K562 (cell line): ENCODE measurements around the gene PHKA2. TPM values are rescaled to one million over a fixed set of nuclear protein-coding genes. Genes with fewer than 3 reads are reported as not detected.

Source experiments
- ATAC-seq: fragments of 200-7000 bp; cut with Tn5 transposase; 3 replicates; pipeline ENCODE4 v1.9.1; 2020; ENCODE audit warnings: moderate library complexity
- BruUV-seq: library from RNA; stranded (reverse); fragments of 400-500 nt; replicated peaks from 2 replicates; lab custom pipeline; 2021; lab: Mats Ljungman, UMichigan
- CTCF ChIA-PET: fragments of 300-600 bp; formaldehyde crosslinking; extraction: SDS; loops from one replicate; lab custom pipeline; 2021; ENCODE audit warnings: low intra/inter-chr PET ratio; lab: Yijun Ruan, JAX
- POLR2A ChIA-PET: fragments of 300-600, 350-650 bp; sonication (Branson Sonifier 250); formaldehyde crosslinking; extraction: SDS; loops from one replicate; lab custom pipeline; 2021; ENCODE audit warnings: antibody characterized with exemption, inconsistent platforms; lab: Yijun Ruan, JAX
- DNase-seq, 4 experiments: peaks; one replicate each; pipeline versions ENCODE4 v3.0.0 to v3.0.0-alpha.2; 2011 to 2018; ENCODE audit warnings: low spot score in 3 of 4, mixed read lengths in 3 of 4; ENCODE audit errors: extremely low read depth in 1 of 4
- FAIRE-seq: peaks from 2 replicates; lab custom pipeline; 2011; peaks lifted over from hg19 to GRCh38; lab: Jason Lieb, UNC
- H2AFZ ChIP-seq: 2 replicates; pipeline ENCODE4 v1.6.0; 2011; ENCODE audit warnings: low read depth, low read length, control low read depth, inconsistent platforms
- H3K27ac ChIP-seq: fragments of 200-600 bp; 3 replicates; pipeline ENCODE4 v1.8.0; 2011; ENCODE audit warnings: low read depth, mild to moderate bottlenecking, control low read depth, inconsistent platforms, low read length, moderate library complexity, mixed read lengths; ENCODE audit errors: extremely low read depth
- H3K27me3 ChIP-seq, 2 experiments: fragments of 300-600 bp in 1 of 2; 2 replicates in 1 of 2; 3 replicates in 1 of 2; pipeline versions ENCODE4 v1.6.0 to v1.8.0; 2011; ENCODE audit warnings: inconsistent platforms in 2 of 2, low read length in 2 of 2, mild to moderate bottlenecking in 1 of 2, mixed read lengths in 1 of 2, moderate library complexity in 1 of 2; ENCODE audit not compliant: control insufficient read depth in 2 of 2, insufficient read depth in 2 of 2
- H3K36me3 ChIP-seq: fragments of 300-600 bp; 3 replicates; pipeline ENCODE4 v1.8.0; 2011; ENCODE audit warnings: mild to moderate bottlenecking, low read length, inconsistent platforms; ENCODE audit not compliant: control insufficient read depth, insufficient read depth
- H3K4me1 ChIP-seq, 2 experiments: fragments of 200-600 bp in 1 of 2; replicated peaks in 1 of 2; 2 replicates in 1 of 2; 3 replicates in 1 of 2; pipeline versions ENCODE4 v1.5.1 to v1.8.0; 2011; ENCODE audit warnings: inconsistent platforms in 2 of 2, low read length in 2 of 2, mild to moderate bottlenecking in 1 of 2, mixed read lengths in 1 of 2, moderate library complexity in 1 of 2; ENCODE audit not compliant: control insufficient read depth in 2 of 2, insufficient read depth in 2 of 2
- H3K4me2 ChIP-seq: 2 replicates; pipeline ENCODE4 v1.6.1; 2011; ENCODE audit warnings: low read length, control low read depth, inconsistent platforms, mixed read lengths; ENCODE audit not compliant: insufficient read depth
- H3K4me3 ChIP-seq: fragments of 200-600 bp; sonication (generic), shearing (Covaris generic); 2 replicates; pipeline ENCODE4 v1.5.1; 2016; ENCODE audit warnings: control low read depth, inconsistent platforms
- H3K79me2 ChIP-seq: fragments of 200-600 bp; 3 replicates; pipeline ENCODE4 v1.8.0; 2011; ENCODE audit warnings: low read length, inconsistent platforms; ENCODE audit not compliant: control insufficient read depth, insufficient read depth
- H3K9ac ChIP-seq, 2 experiments: 2 replicates each; pipeline versions ENCODE4 v1.6.0 to v1.6.1; 2011; ENCODE audit warnings: low read depth in 2 of 2, low read length in 2 of 2, control low read depth in 1 of 2, inconsistent platforms in 1 of 2, mild to moderate bottlenecking in 1 of 2, mixed read lengths in 1 of 2; ENCODE audit not compliant: insufficient read depth in 1 of 2
- H3K9me1 ChIP-seq: one replicate; pipeline ENCODE4 v1.6.0; 2011; ENCODE audit warnings: inconsistent platforms, mild to moderate bottlenecking, low read length, moderate library complexity; ENCODE audit not compliant: control insufficient read depth, insufficient read depth
- H3K9me3 ChIP-seq: replicated peaks from 2 replicates; pipeline ENCODE4 v1.5.1; 2011; ENCODE audit warnings: low read depth, low read length, inconsistent platforms; ENCODE audit not compliant: control insufficient read depth, insufficient read depth
- H4K20me1 ChIP-seq: replicated peaks from 2 replicates; pipeline ENCODE4 v1.6.1; 2011; ENCODE audit warnings: low read length, inconsistent platforms, mixed read lengths; ENCODE audit not compliant: control insufficient read depth, insufficient read depth
- CTCFL ChIP-seq: IDR thresholded peaks from 2 replicates; pipeline ENCODE4 v1.6.1; 2011; ENCODE audit warnings: borderline replicate concordance, low read depth, mild to moderate bottlenecking, moderate library complexity, low read length; ENCODE audit not compliant: insufficient read depth, poor library complexity, severe bottlenecking
- ID3 ChIP-seq, 2 experiments: fragments of 250-450 bp in 1 of 2; fragments of 450-650 bp in 1 of 2; sonication (Bioruptor Pico) in 1 of 2; IDR thresholded peaks; 2 replicates each; pipeline versions ENCODE4 v1.6.1 to v1.8.0; 2016 to 2021; ENCODE audit warnings: mild to moderate bottlenecking in 2 of 2, moderate library complexity in 2 of 2, missing compliant biosample characterization in 1 of 2, missing genetic modification characterization in 1 of 2
- TEAD2 ChIP-seq: fragments of 450-650 bp; IDR thresholded peaks from 2 replicates; pipeline ENCODE4 v1.6.1; 2016; ENCODE audit warnings: missing genetic modification characterization, control low read depth, missing compliant biosample characterization
- WGBS: fragments of 100-300 bp; shearing (Covaris generic); methylation state at CpG from one replicate; pipeline ENCODE4 v1.1.6; 2016; ENCODE audit warnings: low coverage, mixed read lengths; ENCODE audit not compliant: insufficient coverage; ENCODE audit errors: missing lambda C conversion rate; 5-methylcytosine and 5-hydroxymethylcytosine counted together
- in situ Hi-C: fragments of 300-500 bp; cut with MboI; formaldehyde crosslinking; loops from 4 replicates; pipeline ENCODE4 v1.15.0; 2018; ENCODE audit warnings: inconsistent platforms, mixed read lengths
- intact Hi-C: fragments of 100-400 bp; cut with micrococcal nuclease; formaldehyde crosslinking; loops from 2 replicates; pipeline ENCODE4 v1.14.2; 2022
- polyA plus RNA-seq, 8 experiments: library from polyadenylated mRNA; depleted of rRNA in 4 of 8; stranded (reverse) in 5 of 8; unstranded in 3 of 8; fragments of >200 nt; fragmentation: Nextera tagmentation in 2 of 8; fragmentation: Illumina TruSeq in 1 of 8; extraction: Ambion mirVana in 2 of 8; extraction: Trizol in 1 of 8; gene quantifications; 2 replicates each; pipeline versions ENCODE4 v1.2.1 to v1.2.3, GENCODE V29; 2011 to 2014; ENCODE audit warnings: inconsistent platforms in 1 of 8, missing spikeins in 1 of 8
- total RNA-seq, 7 experiments: library from RNA; depleted of rRNA in 6 of 7; stranded (reverse); fragments of >200 nt in 6 of 7; fragmentation: Illumina TruSeq in 2 of 7; extraction: Trizol in 2 of 7; gene quantifications; 2 replicates each; pipeline versions ENCODE4 v1.2.1 to v1.2.3, GENCODE V29; 2011 to 2021; ENCODE audit warnings: low replicate concordance in 1 of 7

Gene PHKA2
- total and polyA plus RNA-seq, 9 of the 15 experiments (the other 6 are each of a cell fraction or from before 2014, with no cell fraction given), result 2.8 to 33.1 (median 20.3) TPM

- POLR2A ChIA-PET, result no interaction called here
- ATAC-seq, result no peak
These were observed 119.5 kb downstream of the PHKA2 start for GRCh38 chrX:18864390-18864920.

More at GRCh38 chrX:18864390-18864920, 119.5 kb downstream of the PHKA2 start:
- in situ Hi-C loops, result no loop called here
- 4% methylated on average over 12 of the region's 15 CpGs for WGBS
- no peak overlapping the region for H3K9ac ChIP-seq
- H3K4me3 ChIP-seq, result no peak overlapping the region
- H3K27me3 ChIP-seq, result no peaks in the 10 kb centered on the region
- no peaks in the 10 kb centered on the region for H3K79me2 ChIP-seq
- H3K4me2 ChIP-seq, result no peak overlapping the region
- H2AFZ ChIP-seq, result no peak overlapping the region
- no peaks in the 10 kb centered on the region for H3K4me1 ChIP-seq
- no peak for TF ChIP-seq ID3 (CRISPR knock-in tag; IDR thresholded peaks at IDR 0.05)
- no peak for TF ChIP-seq ID3 (tag; IDR thresholded peaks at IDR 0.05)
- no peak for TF ChIP-seq TEAD2 (tag)
- TF ChIP-seq CTCFL, result no peak
- TF ChIP-seq, all 486 proteins: peak for 0
- Histone ChIP-seq H3K36me3 (no peaks in the 10 kb centered on the region), H3K9me3 (no peaks in the 10 kb centered on the region), H3K27ac (no peak overlapping the region), H4K20me1 (no peaks in the 10 kb centered on the region), H3K9me1 (no peaks in the 10 kb centered on the region)
- CTCF ChIA-PET, result no interaction called here
- no TSS peak for BruUV-seq
- DNase-seq, result no peak
- no peak for FAIRE-seq
- intact Hi-C loops, result no loop called here
